ENCODE data around the gene KIRREL2. TPM values are rescaled to one million over a fixed set of nuclear protein-coding genes. Genes with fewer than 3 reads are reported as not detected.
"Not testable (repeated sequence)": the region's sequence is repeated elsewhere in the genome, so short reads cannot be mapped to it uniquely, and the experiment has no call there.

KIRREL2 gene
- total and polyA plus RNA-seq, 2 donors: not detected

DNA sequence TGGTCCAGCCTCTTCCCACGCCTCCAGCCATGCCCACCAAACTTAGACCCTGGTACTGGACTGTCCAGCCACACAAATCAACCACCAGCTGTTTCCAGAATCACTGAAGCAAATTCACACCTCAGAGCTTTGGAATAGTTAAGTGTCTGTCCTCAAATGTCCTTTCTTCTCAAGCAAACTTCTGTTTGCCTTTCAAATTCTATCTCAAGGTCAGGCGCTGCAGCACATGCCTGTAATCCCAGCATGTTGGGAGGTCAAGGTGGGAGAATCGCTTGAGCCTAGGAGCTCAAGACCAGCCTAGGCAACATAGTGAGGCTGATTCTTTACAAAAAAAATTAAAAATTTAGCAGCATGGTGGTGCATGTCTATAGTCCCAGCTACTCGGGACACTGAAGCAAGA lies 24.7 kb upstream of the KIRREL2 start:
- H3K27ac ChIP-seq (ENCODE audit: low read depth): no peak overlapping the region
- WGBS: 70% methylated on average over 4 of the region's 4 CpGs
- H3K36me3 ChIP-seq (ENCODE audit: insufficient read depth): no peaks in the 10 kb centered on the region
- no peak overlapping the region for H3K4me3 ChIP-seq (ENCODE audit: low read depth, low read length)
- no peak for DNase-seq (ENCODE audit: extremely low spot score)
- H3K4me1 ChIP-seq (ENCODE audit: insufficient read depth): no peaks in the 10 kb centered on the region

DNA sequence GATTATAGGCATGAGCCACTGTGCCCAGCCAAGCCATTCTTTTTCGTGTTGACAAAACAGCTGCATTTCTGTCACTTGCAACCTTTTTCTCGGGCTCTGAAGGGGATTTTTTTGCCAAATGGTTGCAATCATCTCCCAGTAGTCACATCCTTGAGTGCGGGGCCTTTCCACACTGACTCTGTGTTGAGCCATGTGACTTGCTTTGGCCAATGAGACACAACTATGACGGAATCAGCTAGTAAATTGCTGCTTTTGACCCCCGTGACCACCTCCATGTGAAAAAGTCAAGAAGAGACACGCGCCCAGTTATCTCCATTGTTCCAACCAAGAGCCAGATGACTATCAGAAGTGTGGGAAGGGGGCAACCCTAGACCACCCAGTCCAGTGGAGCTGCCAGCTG lies 22.7 kb upstream of the KIRREL2 start:
- no peak overlapping the region for H3K4me3 ChIP-seq (ENCODE audit: low read depth, low read length)
- no peaks in the 10 kb centered on the region for H3K4me1 ChIP-seq (ENCODE audit: insufficient read depth)
- DNase-seq (ENCODE audit: extremely low spot score): no peak
- H3K27ac ChIP-seq (ENCODE audit: low read depth): no peak overlapping the region
- H3K36me3 ChIP-seq (ENCODE audit: insufficient read depth): no peaks in the 10 kb centered on the region
- WGBS: 45% methylated on average over 7 of the region's 7 CpGs

DNA sequence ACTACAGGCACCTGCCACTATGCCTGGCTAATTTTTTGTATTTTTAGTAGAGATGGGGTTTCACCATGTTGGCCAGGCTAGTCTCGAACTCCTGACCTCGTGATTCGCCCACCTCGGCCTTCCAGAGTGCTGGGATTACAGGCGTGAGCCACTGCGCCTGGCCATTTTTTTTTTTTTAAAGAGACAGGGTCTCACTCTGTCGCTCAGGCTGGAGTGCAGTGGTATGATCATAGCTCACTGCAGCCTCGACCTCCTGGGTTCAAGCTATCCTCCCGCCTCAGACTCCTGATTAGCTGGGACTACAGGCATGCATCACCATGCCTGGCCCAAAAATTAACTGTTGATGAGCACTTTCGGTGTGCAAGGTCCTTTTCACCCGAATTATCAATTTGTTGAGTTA lies 20.6 kb upstream of the KIRREL2 start:
- WGBS: 51% methylated on average over 11 of the region's 11 CpGs
- not testable (repeated sequence) for H3K27ac ChIP-seq (ENCODE audit: low read depth); DNase-seq (ENCODE audit: extremely low spot score); H3K36me3 ChIP-seq (ENCODE audit: insufficient read depth); H3K4me3 ChIP-seq (ENCODE audit: low read depth, low read length); H3K4me1 ChIP-seq (ENCODE audit: insufficient read depth)

GRCh38 chr19:35841961-35842595 lies 14.6 kb upstream of the KIRREL2 start:
- 80% methylated on average over 13 of the region's 13 CpGs for WGBS
- H3K4me1 ChIP-seq (ENCODE audit: insufficient read depth): peaks cover 2% of the 10 kb centered on the region
- H3K27ac ChIP-seq (ENCODE audit: low read depth): no peak overlapping the region
- no peak for DNase-seq (ENCODE audit: extremely low spot score)
- H3K4me3 ChIP-seq (ENCODE audit: low read depth, low read length): no peak overlapping the region
- H3K36me3 ChIP-seq (ENCODE audit: insufficient read depth): no peaks in the 10 kb centered on the region

- H3K27ac ChIP-seq (ENCODE audit: low read depth): no peak overlapping the region
- 84% methylated on average over 4 of the region's 4 CpGs for WGBS
- DNase-seq (ENCODE audit: extremely low spot score): no peak
- no peak overlapping the region for H3K4me3 ChIP-seq (ENCODE audit: low read depth, low read length)
- H3K4me1 ChIP-seq (ENCODE audit: insufficient read depth): peaks cover 2% of the 10 kb centered on the region
- H3K36me3 ChIP-seq (ENCODE audit: insufficient read depth): no peaks in the 10 kb centered on the region
These were observed 13.9 kb upstream of the KIRREL2 start for GRCh38 chr19:35842666-35843272.

DNA sequence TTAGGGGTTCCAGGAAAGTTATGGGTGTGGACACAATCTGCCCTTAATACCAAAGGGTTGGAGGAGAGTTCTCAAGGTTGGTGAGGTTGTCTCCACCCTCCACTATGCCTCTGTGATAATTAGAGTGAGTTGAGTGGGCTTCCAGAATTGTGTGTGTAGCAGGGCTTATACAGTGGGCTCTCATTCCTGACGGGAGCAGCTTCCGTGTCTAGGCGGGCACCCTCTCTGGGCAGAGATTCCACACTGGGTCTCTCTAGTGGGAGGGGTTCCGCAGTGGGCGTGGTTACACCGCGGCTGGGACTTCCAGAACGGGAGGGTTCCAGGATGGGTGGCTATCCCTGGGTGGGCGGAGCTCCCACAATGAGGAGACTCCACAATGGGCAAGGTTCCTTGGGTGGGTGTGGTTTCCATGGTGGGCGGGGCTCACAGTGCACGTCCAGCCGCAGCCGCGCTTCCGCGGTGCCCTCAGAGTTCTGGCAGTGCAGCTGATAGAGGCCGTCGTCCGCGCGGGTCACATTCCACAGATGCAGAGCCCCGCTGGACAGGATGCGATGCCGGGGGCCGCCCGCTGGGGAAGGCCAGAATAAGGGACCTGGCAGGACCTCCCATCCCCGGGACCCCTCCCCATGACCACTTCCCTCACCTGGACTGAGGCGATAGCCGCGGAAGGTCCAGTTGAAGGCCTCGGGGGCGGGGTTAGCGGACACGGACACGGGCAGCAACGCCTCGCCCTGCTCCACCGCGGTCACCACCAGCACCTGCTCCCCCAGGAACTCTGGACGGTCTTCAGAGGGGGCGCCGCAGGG lies 12.8 kb upstream of the KIRREL2 start:
- Histone ChIP-seq H3K36me3 (ENCODE audit: insufficient read depth) (no peaks in the 10 kb centered on the region), H3K4me1 (ENCODE audit: insufficient read depth) (peaks cover 2% of the 10 kb centered on the region), H3K27ac (ENCODE audit: low read depth) (no peak overlapping the region), H3K4me3 (ENCODE audit: low read depth, low read length) (no peak overlapping the region)
- WGBS: 8% methylated on average over 42 of the region's 42 CpGs
- no peak for DNase-seq (ENCODE audit: extremely low spot score)

- Histone ChIP-seq H3K4me3 (ENCODE audit: low read depth, low read length) (no peak overlapping the region), H3K36me3 (ENCODE audit: insufficient read depth) (no peaks in the 10 kb centered on the region), H3K27ac (ENCODE audit: low read depth) (no peak overlapping the region), H3K4me1 (ENCODE audit: insufficient read depth) (peaks cover 2% of the 10 kb centered on the region)
- WGBS: 58% methylated on average over 16 of the region's 16 CpGs
- no peak for DNase-seq (ENCODE audit: extremely low spot score)
These were observed 12.1 kb upstream of the KIRREL2 start for GRCh38 chr19:35844482-35845214.

GRCh38 chr19:35845215-35846037 lies 11.3 kb upstream of the KIRREL2 start:
- no peak overlapping the region for H3K4me3 ChIP-seq (ENCODE audit: low read depth, low read length)
- H3K27ac ChIP-seq (ENCODE audit: low read depth): no peak overlapping the region
- 4% methylated on average over 63 of the region's 63 CpGs for WGBS
- no peaks in the 10 kb centered on the region for H3K36me3 ChIP-seq (ENCODE audit: insufficient read depth)
- DNase-seq (ENCODE audit: extremely low spot score): no peak
- H3K4me1 ChIP-seq (ENCODE audit: insufficient read depth): peaks cover 2% of the 10 kb centered on the region

GRCh38 chr19:35846038-35846668 lies 10.6 kb upstream of the KIRREL2 start:
- WGBS: 4% methylated on average over 26 of the region's 26 CpGs
- H3K4me3 ChIP-seq (ENCODE audit: low read depth, low read length): no peak overlapping the region

DNA sequence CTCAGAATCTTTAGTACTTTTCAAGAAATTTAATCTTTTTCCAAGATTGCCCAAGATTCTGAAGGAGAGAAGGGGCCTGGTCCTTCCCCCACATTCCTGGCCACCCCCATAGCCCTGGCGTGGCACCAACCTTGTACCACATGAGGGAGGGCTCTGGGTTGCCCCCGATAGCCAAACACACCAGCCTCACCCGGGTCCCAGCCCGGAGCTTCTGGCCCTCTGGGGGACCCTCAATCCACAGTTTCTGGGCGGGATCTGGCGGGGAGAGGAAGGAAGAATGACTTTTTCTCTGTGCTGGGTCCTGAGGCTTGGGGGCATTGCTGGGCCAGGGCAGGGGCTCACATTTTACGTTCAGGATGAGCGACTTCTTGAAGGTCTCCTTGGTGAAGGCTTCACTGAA lies 8.8 kb upstream of the KIRREL2 start:
- Histone ChIP-seq H3K36me3 (ENCODE audit: insufficient read depth) (no peaks in the 10 kb centered on the region), H3K4me3 (ENCODE audit: low read depth, low read length) (no peak overlapping the region), H3K4me1 (ENCODE audit: insufficient read depth) (peaks cover 2% of the 10 kb centered on the region), H3K27ac (ENCODE audit: low read depth) (no peak overlapping the region)
- 76% methylated on average over 8 of the region's 8 CpGs for WGBS
- DNase-seq (ENCODE audit: extremely low spot score): no peak

More at GRCh38 chr19:35846038-35846668, 10.6 kb upstream of the KIRREL2 start:
- H3K27ac ChIP-seq (ENCODE audit: low read depth): no peak overlapping the region
- H3K36me3 ChIP-seq (ENCODE audit: insufficient read depth): no peaks in the 10 kb centered on the region
- peaks cover 2% of the 10 kb centered on the region for H3K4me1 ChIP-seq (ENCODE audit: insufficient read depth)
- no peak for DNase-seq (ENCODE audit: extremely low spot score)

DNA sequence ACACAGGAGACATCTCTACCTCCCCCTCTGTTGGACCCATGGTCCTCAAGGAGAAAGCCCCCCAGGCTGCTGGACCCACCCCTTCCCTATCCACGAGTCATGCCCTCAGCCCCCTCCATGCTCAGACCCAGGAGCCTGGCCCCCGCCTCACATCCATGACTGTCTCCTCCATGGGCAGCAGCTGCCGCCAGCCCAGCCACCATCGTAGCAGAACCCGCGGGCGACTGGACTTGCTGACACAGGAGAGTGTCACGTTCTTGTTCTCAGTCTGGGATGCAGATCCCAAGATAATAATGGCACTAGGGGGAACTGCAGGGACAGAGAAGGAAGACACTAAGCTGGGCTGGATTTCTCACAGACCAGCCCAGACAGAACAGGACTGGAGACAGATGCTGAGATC lies 8.2 kb upstream of the KIRREL2 start:
- DNase-seq (ENCODE audit: extremely low spot score): no peak
- H3K4me3 ChIP-seq (ENCODE audit: low read depth, low read length): no peak overlapping the region
- 69% methylated on average over 8 of the region's 8 CpGs for WGBS
- no peak overlapping the region for H3K27ac ChIP-seq (ENCODE audit: low read depth)
- H3K36me3 ChIP-seq (ENCODE audit: insufficient read depth): no peaks in the 10 kb centered on the region
- peaks cover 2% of the 10 kb centered on the region for H3K4me1 ChIP-seq (ENCODE audit: insufficient read depth)

DNA sequence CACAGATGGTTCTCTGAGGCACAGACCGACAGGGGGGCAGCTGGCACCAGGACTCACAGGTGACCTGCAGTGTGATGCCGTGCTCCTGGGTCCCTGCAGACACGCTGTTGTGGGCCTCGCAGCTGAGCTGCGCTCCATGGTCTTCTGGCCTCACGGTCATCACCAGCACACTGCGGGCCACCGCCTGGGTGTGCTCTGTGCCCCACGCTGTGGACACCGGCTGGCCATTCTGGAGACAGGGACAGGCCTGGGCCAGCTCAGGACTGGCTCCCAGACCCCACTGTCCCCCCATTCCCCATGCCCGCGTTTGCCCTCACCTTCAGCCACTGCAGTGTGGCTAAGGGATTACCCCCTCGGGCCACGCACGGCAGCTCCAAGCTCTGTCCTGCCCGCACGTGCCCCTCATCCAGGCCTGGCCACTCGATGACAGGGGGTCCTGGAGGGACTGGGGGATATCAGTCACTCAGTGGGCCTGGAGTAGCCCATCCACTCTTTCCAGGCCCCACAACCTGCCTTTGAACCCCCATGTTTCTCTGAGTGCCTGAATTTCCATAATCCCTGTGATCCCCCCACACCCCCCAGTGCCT lies 7.7 kb upstream of the KIRREL2 start:
- DNase-seq (ENCODE audit: extremely low spot score): no peak
- Histone ChIP-seq H3K27ac (ENCODE audit: low read depth) (no peak overlapping the region), H3K4me3 (ENCODE audit: low read depth, low read length) (no peak overlapping the region), H3K36me3 (ENCODE audit: insufficient read depth) (no peaks in the 10 kb centered on the region), H3K4me1 (ENCODE audit: insufficient read depth) (peaks cover 2% of the 10 kb centered on the region)
- 91% methylated on average over 18 of the region's 18 CpGs for WGBS

Data from urinary bladder (tissue), 4 donors.